Prostate gland (tissue), 2 donors: ENCODE results near the gene IP6K1.

Experiments used
- POLR2AphosphoS5 ChIP-seq: sonication (generic); formaldehyde crosslinking; IDR thresholded peaks from one replicate; pipeline ENCODE4 v1.6.1; 2017; ENCODE audit warnings: antibody characterized with exemption
- TF ChIP-seq, protein P1 (sequence below), 4 experiments: fragments of 200-600 bp in 2 of 4; fragments of 450-650 bp in 2 of 4; sonication (generic) in 2 of 4; IDR thresholded peaks; 1 replicate in 3 of 4; 2 replicates in 1 of 4; pipeline ENCODE4 v1.5.1; 2016 to 2019; ENCODE audit warnings: antibody characterized with exemption in 4 of 4, mild to moderate bottlenecking in 2 of 4, moderate library complexity in 2 of 4

DNA sequence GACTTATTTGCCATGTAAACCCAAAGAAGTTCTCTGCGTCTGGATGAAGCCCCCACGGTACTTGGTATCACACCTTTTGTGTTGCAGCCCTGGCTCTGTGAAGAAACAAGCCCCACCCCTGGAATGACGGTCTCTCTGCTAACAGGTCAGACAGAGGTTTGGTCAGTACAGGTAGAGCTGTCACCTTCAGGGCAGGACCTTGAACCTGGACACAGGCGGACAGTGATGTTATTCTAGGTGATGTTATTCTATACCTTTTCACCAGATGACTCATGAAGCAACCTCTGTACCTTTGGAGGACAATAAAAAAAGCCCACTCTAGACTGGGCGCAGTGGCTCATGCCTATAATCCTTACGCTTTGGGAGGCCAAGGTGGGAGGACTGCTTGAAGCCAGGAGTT is 51.6 kb downstream of the IP6K1 start:
- TF ChIP-seq, protein P1, sequence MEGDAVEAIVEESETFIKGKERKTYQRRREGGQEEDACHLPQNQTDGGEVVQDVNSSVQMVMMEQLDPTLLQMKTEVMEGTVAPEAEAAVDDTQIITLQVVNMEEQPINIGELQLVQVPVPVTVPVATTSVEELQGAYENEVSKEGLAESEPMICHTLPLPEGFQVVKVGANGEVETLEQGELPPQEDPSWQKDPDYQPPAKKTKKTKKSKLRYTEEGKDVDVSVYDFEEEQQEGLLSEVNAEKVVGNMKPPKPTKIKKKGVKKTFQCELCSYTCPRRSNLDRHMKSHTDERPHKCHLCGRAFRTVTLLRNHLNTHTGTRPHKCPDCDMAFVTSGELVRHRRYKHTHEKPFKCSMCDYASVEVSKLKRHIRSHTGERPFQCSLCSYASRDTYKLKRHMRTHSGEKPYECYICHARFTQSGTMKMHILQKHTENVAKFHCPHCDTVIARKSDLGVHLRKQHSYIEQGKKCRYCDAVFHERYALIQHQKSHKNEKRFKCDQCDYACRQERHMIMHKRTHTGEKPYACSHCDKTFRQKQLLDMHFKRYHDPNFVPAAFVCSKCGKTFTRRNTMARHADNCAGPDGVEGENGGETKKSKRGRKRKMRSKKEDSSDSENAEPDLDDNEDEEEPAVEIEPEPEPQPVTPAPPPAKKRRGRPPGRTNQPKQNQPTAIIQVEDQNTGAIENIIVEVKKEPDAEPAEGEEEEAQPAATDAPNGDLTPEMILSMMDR (IDR thresholded peaks at IDR 0.05): no peak
- TF ChIP-seq POLR2AphosphoS5: no peak
